Skeletal muscle satellite cell (primary cell): ENCODE measurements around the gene MAP1A.
"Not testable (repeated sequence)": the region's sequence is repeated elsewhere in the genome, so short reads cannot be mapped to it uniquely, and the experiment has no call there.

Experiments
- H3K27me3 ChIP-seq: 2 replicates; pipeline ENCODE4 v1.7.0; 2013; ENCODE audit warnings: low read length; ENCODE audit not compliant: control insufficient read depth, insufficient read depth
- H3K36me3 ChIP-seq: 2 replicates; pipeline ENCODE4 v1.7.0; 2013; ENCODE audit warnings: mild to moderate bottlenecking, control low read depth, low read length; ENCODE audit not compliant: insufficient read depth
- H3K4me1 ChIP-seq: 2 replicates; pipeline ENCODE4 v1.7.0; 2013; ENCODE audit warnings: low read length; ENCODE audit not compliant: control insufficient read depth, insufficient read depth
- H3K4me2 ChIP-seq: 2 replicates; pipeline ENCODE4 v1.7.0; 2013; ENCODE audit warnings: mild to moderate bottlenecking, low read length
- H3K4me3 ChIP-seq: 2 replicates; pipeline ENCODE4 v1.7.0; 2013; ENCODE audit warnings: low read length
- H3K9ac ChIP-seq: 2 replicates; pipeline ENCODE4 v1.7.0; 2013; ENCODE audit warnings: mild to moderate bottlenecking, low read depth, low read length, moderate library complexity
- H3K9me3 ChIP-seq: replicated peaks from 2 replicates; pipeline ENCODE4 v1.7.0; 2013; ENCODE audit warnings: mild to moderate bottlenecking, control low read depth, low read length

MAP1A gene

DNA sequence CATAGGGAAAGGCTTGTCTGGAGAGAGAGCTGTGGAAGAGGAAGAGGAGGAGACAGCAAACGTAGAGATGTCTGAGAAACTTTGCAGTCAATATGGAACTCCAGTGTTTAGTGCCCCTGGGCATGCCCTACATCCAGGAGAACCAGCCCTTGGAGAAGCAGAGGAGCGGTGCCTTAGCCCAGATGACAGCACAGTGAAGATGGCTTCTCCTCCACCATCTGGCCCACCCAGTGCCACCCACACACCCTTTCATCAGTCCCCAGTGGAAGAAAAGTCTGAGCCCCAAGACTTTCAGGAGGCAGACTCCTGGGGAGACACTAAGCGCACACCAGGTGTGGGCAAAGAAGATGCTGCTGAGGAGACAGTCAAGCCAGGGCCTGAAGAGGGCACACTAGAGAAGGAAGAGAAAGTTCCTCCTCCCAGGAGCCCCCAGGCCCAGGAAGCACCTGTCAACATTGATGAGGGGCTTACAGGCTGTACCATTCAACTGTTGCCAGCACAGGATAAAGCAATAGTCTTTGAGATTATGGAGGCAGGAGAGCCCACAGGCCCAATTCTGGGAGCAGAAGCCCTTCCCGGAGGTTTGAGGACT is 6.9 kb downstream of the MAP1A start:
- Histone ChIP-seq H3K27me3 (no peaks in the 10 kb centered on the region), H3K4me2 (no peak overlapping the region), H3K4me3 (no peak overlapping the region), H3K36me3 (peaks cover 59% of the 10 kb centered on the region), H3K9me3 (no peaks in the 10 kb centered on the region), H3K9ac (no peak overlapping the region), H3K4me1 (peaks cover 2% of the 10 kb centered on the region)

DNA sequence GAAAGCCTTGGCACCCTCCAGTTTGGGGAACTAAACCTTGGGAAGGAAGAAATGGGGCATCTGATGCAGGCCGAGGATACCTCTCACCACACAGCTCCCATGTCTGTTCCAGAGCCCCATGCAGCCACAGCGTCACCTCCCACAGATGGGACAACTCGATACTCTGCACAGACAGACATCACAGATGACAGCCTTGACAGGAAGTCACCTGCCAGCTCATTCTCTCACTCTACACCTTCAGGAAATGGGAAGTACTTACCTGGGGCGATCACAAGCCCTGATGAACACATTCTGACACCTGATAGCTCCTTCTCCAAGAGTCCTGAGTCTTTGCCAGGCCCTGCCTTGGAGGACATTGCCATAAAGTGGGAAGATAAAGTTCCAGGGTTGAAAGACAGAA is 7.7 kb downstream of the MAP1A start:
- Histone ChIP-seq H3K36me3 (peaks cover 59% of the 10 kb centered on the region), H3K27me3 (no peaks in the 10 kb centered on the region), H3K9ac (no peak overlapping the region), H3K4me2 (no peak overlapping the region), H3K4me3 (no peak overlapping the region), H3K9me3 (no peaks in the 10 kb centered on the region), H3K4me1 (no peaks in the 10 kb centered on the region)

DNA sequence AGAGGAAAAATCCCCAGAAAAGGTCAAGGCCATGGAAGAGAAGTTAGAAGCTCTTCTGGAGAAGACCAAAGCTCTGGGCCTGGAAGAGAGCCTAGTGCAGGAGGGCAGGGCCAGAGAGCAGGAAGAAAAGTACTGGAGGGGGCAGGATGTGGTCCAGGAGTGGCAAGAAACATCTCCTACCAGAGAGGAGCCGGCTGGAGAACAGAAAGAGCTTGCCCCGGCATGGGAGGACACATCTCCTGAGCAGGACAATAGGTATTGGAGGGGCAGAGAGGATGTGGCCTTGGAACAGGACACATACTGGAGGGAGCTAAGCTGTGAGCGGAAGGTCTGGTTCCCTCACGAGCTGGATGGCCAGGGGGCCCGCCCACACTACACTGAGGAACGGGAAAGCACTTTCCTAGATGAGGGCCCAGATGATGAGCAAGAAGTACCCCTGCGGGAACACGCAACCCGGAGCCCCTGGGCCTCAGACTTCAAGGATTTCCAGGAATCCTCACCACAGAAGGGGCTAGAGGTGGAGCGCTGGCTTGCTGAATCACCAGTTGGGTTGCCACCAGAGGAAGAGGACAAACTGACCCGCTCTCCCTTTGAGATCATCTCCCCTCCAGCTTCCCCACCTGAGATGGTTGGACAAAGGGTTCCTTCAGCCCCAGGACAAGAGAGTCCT is 9.0 kb downstream of the MAP1A start:
- no peak overlapping the region for H3K9ac ChIP-seq
- H3K4me1 ChIP-seq: no peaks in the 10 kb centered on the region
- peaks cover 50% of the 10 kb centered on the region for H3K36me3 ChIP-seq
- no peak overlapping the region for H3K4me3 ChIP-seq
- H3K27me3 ChIP-seq: no peaks in the 10 kb centered on the region
- H3K4me2 ChIP-seq: no peak overlapping the region
- H3K9me3 ChIP-seq: no peaks in the 10 kb centered on the region

DNA sequence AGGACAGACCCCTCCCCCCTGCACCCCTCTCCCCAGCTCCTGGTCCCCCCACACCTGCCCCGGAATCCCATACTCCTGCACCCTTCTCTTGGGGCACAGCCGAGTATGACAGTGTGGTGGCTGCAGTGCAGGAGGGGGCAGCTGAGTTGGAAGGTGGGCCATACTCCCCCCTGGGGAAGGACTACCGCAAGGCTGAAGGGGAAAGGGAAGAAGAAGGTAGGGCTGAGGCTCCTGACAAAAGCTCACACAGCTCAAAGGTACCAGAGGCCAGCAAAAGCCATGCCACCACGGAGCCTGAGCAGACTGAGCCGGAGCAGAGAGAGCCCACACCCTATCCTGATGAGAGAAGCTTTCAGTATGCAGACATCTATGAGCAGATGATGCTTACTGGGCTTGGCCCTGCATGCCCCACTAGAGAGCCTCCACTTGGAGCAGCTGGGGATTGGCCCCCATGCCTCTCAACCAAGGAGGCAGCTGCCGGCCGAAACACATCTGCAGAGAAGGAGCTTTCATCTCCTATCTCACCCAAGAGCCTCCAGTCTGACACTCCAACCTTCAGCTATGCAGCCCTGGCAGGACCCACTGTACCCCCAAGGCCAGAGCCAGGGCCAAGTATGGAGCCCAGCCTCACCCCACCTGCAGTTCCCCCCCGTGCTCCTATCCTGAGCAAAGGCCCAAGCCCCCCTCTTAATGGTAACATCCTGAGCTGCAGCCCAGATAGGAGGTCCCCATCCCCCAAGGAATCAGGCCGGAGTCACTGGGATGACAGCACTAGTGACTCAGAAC is 9.8 kb downstream of the MAP1A start:
- Histone ChIP-seq H3K9me3 (no peaks in the 10 kb centered on the region), H3K36me3 (peaks cover 42% of the 10 kb centered on the region), H3K4me3 (no peak overlapping the region), H3K27me3 (no peaks in the 10 kb centered on the region), H3K9ac (no peak overlapping the region), H3K4me1 (no peaks in the 10 kb centered on the region), H3K4me2 (no peak overlapping the region)

DNA sequence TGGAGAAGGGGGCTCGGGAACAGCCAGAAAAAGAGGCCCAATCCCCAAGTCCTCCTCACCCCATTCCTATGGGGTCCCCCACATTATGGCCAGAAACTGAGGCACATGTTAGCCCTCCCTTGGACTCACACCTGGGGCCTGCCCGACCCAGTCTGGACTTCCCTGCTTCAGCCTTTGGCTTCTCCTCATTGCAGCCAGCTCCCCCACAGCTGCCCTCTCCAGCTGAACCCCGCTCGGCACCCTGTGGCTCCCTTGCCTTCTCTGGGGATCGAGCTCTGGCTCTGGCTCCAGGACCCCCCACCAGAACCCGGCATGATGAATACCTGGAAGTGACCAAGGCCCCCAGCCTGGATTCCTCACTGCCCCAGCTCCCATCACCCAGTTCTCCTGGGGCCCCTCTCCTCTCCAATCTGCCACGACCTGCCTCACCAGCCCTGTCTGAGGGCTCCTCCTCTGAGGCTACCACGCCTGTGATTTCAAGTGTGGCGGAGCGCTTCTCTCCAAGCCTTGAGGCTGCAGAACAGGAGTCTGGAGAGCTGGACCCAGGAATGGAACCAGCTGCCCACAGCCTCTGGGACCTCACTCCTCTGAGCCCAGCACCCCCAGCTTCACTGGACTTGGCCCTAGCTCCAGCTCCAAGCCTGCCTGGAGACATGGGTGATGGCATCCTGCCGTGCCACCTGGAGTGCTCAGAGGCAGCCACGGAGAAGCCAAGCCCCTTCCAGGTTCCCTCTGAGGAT is 10.6 kb downstream of the MAP1A start:
- no peak overlapping the region for H3K9ac ChIP-seq
- no peak overlapping the region for H3K4me2 ChIP-seq
- no peak overlapping the region for H3K4me3 ChIP-seq
- no peaks in the 10 kb centered on the region for H3K9me3 ChIP-seq
- H3K36me3 ChIP-seq: peaks cover 36% of the 10 kb centered on the region
- H3K27me3 ChIP-seq: no peaks in the 10 kb centered on the region
- H3K4me1 ChIP-seq: no peaks in the 10 kb centered on the region

DNA sequence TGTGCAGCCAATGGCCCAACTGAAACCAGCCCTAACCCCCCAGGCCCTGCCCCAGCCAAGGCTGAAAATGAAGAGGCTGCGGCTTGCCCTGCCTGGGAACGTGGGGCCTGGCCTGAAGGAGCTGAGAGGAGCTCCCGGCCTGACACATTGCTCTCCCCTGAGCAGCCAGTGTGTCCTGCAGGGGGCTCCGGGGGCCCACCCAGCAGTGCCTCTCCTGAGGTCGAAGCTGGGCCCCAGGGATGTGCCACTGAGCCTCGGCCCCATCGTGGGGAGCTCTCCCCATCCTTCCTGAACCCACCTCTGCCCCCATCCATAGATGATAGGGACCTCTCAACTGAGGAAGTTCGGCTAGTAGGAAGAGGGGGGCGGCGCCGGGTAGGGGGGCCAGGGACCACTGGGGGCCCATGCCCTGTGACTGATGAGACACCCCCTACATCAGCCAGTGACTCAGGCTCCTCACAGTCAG is 11.2 kb downstream of the MAP1A start:
- Histone ChIP-seq H3K9me3 (no peaks in the 10 kb centered on the region), H3K9ac (no peak overlapping the region), H3K4me2 (no peak overlapping the region), H3K4me1 (no peaks in the 10 kb centered on the region), H3K27me3 (no peaks in the 10 kb centered on the region), H3K4me3 (no peak overlapping the region), H3K36me3 (peaks cover 30% of the 10 kb centered on the region)

DNA sequence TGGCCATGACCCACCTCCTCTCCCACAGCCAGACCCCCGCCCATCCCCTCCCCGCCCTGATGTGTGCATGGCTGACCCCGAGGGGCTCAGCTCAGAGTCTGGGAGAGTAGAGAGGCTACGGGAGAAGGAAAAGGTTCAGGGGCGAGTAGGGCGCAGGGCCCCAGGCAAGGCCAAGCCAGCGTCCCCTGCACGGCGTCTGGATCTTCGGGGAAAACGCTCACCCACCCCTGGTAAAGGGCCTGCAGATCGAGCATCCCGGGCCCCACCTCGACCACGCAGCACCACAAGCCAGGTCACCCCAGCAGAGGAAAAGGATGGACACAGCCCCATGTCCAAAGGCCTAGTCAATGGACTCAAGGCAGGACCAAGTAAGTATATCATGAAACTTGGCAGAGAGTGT is 11.7 kb downstream of the MAP1A start:
- Histone ChIP-seq H3K4me3 (no peak overlapping the region), H3K36me3 (peaks cover 24% of the 10 kb centered on the region), H3K4me1 (no peaks in the 10 kb centered on the region), H3K9me3 (no peaks in the 10 kb centered on the region), H3K4me2 (no peak overlapping the region), H3K27me3 (no peaks in the 10 kb centered on the region), H3K9ac (no peak overlapping the region)

DNA sequence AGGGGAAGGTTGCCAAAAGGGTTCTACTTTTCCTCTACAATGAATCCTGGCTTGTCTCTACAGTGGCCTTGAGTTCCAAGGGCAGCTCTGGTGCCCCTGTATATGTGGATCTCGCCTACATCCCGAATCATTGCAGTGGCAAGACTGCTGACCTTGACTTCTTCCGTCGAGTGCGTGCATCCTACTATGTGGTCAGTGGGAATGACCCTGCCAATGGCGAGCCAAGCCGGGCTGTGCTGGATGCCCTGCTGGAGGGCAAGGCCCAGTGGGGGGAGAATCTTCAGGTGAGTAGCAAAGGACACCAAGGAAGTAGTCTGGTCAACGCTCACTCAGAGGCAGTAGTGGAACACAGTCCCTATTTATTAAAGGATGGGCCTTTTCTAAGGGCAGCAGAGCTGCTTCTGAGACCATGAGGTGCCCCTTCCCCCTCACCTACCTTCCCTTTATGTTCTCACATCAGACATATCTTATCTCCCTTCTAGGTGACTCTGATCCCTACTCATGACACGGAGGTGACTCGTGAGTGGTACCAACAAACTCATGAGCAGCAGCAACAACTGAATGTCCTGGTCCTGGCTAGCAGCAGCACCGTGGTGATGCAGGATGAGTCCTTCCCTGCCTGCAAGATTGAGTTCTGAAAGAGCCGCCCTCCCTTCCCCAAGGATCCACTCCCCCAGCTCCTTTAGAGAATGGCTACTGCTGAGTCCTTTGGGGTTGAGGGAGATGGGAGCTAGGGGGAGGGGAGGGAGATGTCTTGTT is 12.4 kb downstream of the MAP1A start:
- no peak overlapping the region for H3K9ac ChIP-seq
- no peaks in the 10 kb centered on the region for H3K27me3 ChIP-seq
- peaks cover 23% of the 10 kb centered on the region for H3K36me3 ChIP-seq
- no peaks in the 10 kb centered on the region for H3K4me1 ChIP-seq
- H3K9me3 ChIP-seq: no peaks in the 10 kb centered on the region
- no peak overlapping the region for H3K4me2 ChIP-seq
- H3K4me3 ChIP-seq: no peak overlapping the region

DNA sequence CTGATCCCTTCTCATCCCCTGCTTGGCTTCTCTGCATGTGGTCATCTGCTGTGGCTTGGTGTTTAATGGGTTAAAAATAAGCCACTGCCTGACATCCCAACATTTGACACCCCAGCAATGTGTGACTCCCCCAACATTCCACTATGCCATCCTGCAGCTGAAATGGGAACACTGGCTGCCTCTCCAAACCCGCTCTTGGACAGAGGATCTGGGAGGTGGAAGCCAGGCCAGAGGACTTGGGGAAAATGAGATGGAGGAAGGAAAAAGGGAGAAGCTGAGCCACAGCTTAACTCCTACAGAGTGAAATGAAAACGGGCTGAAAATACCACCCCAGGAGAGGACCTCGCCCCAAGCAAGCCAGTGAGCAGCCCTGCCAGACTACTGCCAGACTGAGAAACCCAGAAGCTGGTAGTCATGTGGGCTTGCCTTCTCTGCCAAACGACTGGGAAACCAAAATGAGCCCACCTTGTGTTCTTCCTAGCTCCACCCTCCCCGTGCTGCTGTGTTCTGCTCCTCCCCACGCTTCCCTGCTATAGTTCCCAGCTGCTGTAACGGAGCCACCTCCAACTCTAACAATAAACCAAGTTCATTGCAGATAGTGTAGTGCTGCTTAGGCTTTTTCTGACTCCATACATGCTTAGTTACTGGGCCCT is 13.7 kb downstream of the MAP1A start:
- H3K4me3 ChIP-seq: no peak overlapping the region
- no peak overlapping the region for H3K4me2 ChIP-seq
- H3K9me3 ChIP-seq: no peaks in the 10 kb centered on the region
- H3K9ac ChIP-seq: no peak overlapping the region
- H3K36me3 ChIP-seq: peaks cover 13% of the 10 kb centered on the region
- no peaks in the 10 kb centered on the region for H3K27me3 ChIP-seq
- no peaks in the 10 kb centered on the region for H3K4me1 ChIP-seq

DNA sequence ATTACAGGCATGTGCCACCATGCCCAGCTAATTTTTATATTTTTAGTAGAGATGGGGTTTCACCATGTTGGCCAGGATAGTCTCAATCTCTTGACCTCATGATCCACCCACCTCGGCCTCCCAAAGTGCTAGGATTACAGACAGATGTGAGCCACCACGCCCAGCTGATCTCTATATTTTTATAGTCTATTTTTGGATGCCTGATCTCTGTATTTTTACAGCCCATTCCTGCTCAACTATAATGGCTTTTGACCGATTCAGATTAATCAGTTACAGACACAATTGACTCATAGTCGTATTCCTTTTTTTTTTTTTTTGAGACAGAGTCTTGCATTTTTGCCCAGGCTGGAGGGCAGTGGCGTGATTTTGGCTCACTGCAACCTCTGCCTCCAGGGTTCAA is 15.4 kb downstream of the MAP1A start:
- not testable (repeated sequence) for H3K4me3 ChIP-seq, H3K27me3 ChIP-seq, H3K4me1 ChIP-seq, H3K4me2 ChIP-seq, H3K9ac ChIP-seq, H3K9me3 ChIP-seq, H3K36me3 ChIP-seq
